ENCODE measurements around the gene EPHX1. TPM values are rescaled to one million over a fixed set of nuclear protein-coding genes. Genes with fewer than 3 reads are reported as not detected.

Gene EPHX1
- total RNA-seq, 1 donor from 2014 or later: 41.5 TPM

DNA sequence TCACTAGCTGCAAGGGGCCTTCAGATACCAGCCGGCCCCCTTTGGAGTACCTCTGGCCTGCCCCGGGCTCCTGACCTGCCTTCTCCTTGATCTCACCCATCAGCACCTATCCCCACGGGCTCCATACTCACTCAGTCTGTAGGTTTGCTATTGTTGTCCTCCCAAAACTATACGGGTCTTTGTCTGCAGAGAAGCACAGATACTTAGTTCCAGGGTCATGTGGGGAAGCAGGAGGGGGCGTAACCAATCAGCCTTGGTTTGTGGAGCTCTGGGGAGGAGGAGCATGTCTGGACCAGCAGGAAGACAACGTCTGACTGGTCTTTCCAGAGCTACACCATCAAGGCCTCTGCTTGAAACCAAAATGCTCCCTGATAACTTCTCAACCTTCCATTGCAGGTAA lies 57.1 kb downstream of the EPHX1 start:
- Mint-ChIP-seq H3K4me1 (ENCODE audit: low read depth) (peaks cover 8% of the 10 kb centered on the region), H3K27ac (no peak overlapping the region), H3K36me3 (ENCODE audit: insufficient read depth) (peaks cover 26% of the 10 kb centered on the region), H3K9me3 (ENCODE audit: low read depth) (no peaks in the 10 kb centered on the region), H3K27me3 (no peaks in the 10 kb centered on the region), H3K4me3 (ENCODE audit: low read depth) (no peak overlapping the region)
- no peak for DNase-seq (ENCODE audit: low spot score, unreplicated experiment)
- TF ChIP-seq, protein P1, sequence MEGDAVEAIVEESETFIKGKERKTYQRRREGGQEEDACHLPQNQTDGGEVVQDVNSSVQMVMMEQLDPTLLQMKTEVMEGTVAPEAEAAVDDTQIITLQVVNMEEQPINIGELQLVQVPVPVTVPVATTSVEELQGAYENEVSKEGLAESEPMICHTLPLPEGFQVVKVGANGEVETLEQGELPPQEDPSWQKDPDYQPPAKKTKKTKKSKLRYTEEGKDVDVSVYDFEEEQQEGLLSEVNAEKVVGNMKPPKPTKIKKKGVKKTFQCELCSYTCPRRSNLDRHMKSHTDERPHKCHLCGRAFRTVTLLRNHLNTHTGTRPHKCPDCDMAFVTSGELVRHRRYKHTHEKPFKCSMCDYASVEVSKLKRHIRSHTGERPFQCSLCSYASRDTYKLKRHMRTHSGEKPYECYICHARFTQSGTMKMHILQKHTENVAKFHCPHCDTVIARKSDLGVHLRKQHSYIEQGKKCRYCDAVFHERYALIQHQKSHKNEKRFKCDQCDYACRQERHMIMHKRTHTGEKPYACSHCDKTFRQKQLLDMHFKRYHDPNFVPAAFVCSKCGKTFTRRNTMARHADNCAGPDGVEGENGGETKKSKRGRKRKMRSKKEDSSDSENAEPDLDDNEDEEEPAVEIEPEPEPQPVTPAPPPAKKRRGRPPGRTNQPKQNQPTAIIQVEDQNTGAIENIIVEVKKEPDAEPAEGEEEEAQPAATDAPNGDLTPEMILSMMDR (IDR thresholded peaks at IDR 0.05; ENCODE audit: unreplicated experiment): no peak

DNA sequence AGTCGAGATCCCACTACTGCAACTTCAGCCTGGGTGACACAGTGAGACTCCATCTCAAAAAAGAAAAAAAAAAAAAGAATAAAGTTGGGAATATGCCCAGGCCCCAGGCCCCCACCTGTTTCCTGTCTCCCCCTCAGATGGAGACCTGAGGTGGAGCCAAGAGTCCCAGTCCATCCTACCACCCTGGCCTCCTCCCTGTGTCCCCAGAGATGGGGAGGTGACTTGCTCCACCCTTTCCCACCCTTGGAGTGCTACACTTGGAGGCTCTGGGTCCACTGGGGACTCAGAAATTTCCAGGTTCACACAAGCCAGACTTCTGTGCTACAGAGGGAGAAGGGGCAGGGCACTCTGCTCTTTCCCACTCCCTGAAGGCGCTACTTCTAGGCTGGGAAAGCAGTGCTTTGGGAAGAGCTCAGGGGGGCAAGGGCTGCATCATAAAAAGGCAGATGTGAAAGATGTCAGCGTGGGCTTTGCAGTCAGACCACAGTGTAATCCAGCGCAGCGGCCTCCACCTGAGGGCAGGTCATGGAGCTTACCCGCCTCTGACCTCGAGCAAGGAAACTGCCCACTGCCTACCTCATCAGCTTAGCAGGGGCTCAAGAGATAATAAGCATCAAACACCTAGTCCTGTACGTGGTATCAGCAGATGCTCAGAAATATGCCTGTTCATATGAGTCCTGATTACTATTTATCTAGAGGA lies 58.9 kb downstream of the EPHX1 start:
- Mint-ChIP-seq H3K36me3 (ENCODE audit: insufficient read depth) (peaks cover 24% of the 10 kb centered on the region), H3K9me3 (ENCODE audit: low read depth) (no peaks in the 10 kb centered on the region), H3K4me3 (ENCODE audit: low read depth) (no peak overlapping the region), H3K27me3 (no peaks in the 10 kb centered on the region), H3K27ac (no peak overlapping the region), H3K4me1 (ENCODE audit: low read depth) (peaks cover 8% of the 10 kb centered on the region)
- no peak for DNase-seq (ENCODE audit: low spot score, unreplicated experiment)
- TF ChIP-seq, protein P1 (IDR thresholded peaks at IDR 0.05; ENCODE audit: unreplicated experiment): no peak

DNA sequence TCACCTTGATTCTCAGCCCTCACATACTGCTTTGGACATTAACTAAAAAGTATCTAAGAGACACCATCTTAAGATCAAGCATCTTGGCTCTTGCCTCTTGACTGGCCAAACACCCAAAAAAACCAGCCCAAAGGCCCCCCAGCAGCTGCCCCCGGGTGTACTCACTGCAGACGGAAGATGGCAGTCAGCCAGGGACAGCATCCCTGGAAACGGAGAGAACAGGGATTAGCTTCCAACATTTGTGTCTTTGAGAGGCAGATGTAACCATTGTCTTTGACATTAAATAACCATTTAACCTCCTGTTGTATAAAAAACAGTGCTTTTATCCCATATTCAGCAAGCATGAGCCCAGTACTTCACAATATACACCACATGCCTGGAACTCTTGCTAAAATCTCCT lies 61.0 kb downstream of the EPHX1 start:
- Mint-ChIP-seq H3K4me1 (ENCODE audit: low read depth) (peaks cover 12% of the 10 kb centered on the region), H3K9me3 (ENCODE audit: low read depth) (no peaks in the 10 kb centered on the region), H3K4me3 (ENCODE audit: low read depth) (no peak overlapping the region), H3K36me3 (ENCODE audit: insufficient read depth) (peaks cover 20% of the 10 kb centered on the region), H3K27ac (no peak overlapping the region), H3K27me3 (no peaks in the 10 kb centered on the region)
- no peak for DNase-seq (ENCODE audit: low spot score, unreplicated experiment)
- TF ChIP-seq, protein P1 (IDR thresholded peaks at IDR 0.05; ENCODE audit: unreplicated experiment): no peak

DNA sequence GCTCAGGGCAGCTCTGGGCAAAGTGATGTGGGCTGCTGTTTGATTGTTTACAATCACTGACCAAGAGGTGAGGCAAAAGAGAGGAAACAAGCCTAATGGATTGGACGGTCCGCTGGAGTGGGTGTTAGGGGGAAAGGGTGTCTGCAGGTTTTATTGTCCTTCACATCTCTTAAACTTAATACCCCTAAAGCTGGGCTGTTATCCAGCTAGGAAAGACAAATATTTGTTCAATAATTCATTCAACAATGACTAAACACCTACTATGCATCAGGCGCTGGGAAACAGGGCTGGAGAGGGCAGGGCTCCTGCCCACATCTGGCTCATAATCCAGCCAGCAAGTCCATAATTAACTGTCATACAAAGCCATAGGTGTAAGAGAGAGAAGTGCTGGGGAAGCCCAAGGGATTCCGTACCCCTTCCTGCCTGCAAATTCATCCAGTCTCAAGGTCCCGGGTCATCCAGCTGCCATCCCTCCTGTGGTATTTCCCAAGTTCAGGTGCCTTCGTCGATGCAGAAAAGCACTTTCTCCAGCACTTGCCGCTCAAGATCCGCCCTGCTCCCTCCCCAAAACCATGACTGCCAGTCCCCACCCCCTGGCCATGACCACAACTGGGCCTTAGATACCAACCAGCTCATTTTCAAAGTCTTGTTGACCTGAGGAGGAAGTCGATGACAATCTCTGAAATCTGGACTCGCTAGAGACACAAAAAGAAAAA lies 61.6 kb downstream of the EPHX1 start:
- TF ChIP-seq, protein P1 (IDR thresholded peaks at IDR 0.05; ENCODE audit: unreplicated experiment): no peak
- no peak for DNase-seq (ENCODE audit: low spot score, unreplicated experiment)
- H3K9me3 Mint-ChIP-seq (ENCODE audit: low read depth): no peaks in the 10 kb centered on the region
- H3K4me1 Mint-ChIP-seq (ENCODE audit: low read depth): peaks cover 16% of the 10 kb centered on the region
- peaks cover 21% of the 10 kb centered on the region for H3K36me3 Mint-ChIP-seq (ENCODE audit: insufficient read depth)
- H3K4me3 Mint-ChIP-seq (ENCODE audit: low read depth): no peak overlapping the region
- no peak overlapping the region for H3K27ac Mint-ChIP-seq
- no peaks in the 10 kb centered on the region for H3K27me3 Mint-ChIP-seq

DNA sequence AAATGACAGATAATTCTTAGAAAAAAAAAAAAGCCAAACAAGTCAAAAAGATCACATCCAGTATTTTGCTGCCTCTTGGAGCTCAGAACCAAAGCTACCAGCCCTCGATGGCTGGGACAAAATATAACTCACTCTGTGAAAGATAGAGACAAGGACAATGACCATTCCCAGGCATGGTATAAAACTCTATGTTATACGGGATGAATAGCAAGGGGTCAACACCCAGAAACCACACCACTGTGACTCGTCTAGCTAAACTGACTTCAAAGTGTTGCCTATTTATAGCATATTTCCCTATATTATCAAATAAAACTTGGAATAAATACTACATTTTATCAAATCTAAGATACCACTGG lies 62.1 kb downstream of the EPHX1 start:
- Mint-ChIP-seq H3K36me3 (ENCODE audit: insufficient read depth) (peaks cover 20% of the 10 kb centered on the region), H3K27me3 (no peaks in the 10 kb centered on the region), H3K27ac (no peak overlapping the region), H3K4me3 (ENCODE audit: low read depth) (no peak overlapping the region), H3K4me1 (ENCODE audit: low read depth) (peaks cover 16% of the 10 kb centered on the region), H3K9me3 (ENCODE audit: low read depth) (no peaks in the 10 kb centered on the region)
- TF ChIP-seq, protein P1 (IDR thresholded peaks at IDR 0.05; ENCODE audit: unreplicated experiment): no peak
- no peak for DNase-seq (ENCODE audit: low spot score, unreplicated experiment)

Measured in progenitor cell of endocrine pancreas (in vitro differentiated cells).